ENCODE measurements around the gene EEF2KMT.

Gene EEF2KMT

GRCh38 chr16:5041600-5042133 lies 55.9 kb downstream of the EEF2KMT start:
- no peak for DNase-seq (ENCODE audit: low read depth)

- no peak for DNase-seq (ENCODE audit: low read depth)
Measured at GRCh38 chr16:5040451-5040850, 57.1 kb downstream of the EEF2KMT start.

GRCh38 chr16:5036228-5037156 lies 61.1 kb downstream of the EEF2KMT start:
- DNase-seq (ENCODE audit: low read depth), result no peak

- no peak for DNase-seq (ENCODE audit: low read depth)
Measured at GRCh38 chr16:5035909-5036227, 61.7 kb downstream of the EEF2KMT start.

All from activated T-cell treated with anti-CD3 and anti-CD28 coated beads for 1 hour (primary cell).